MM.1S (cell line): ENCODE data around the gene PAPOLG.

ENCODE experiments used
- DNase-seq: peaks from one replicate; pipeline ENCODE4 v3.0.0-alpha.2; 2015
- H2AFZ ChIP-seq: fragments of 300-600 bp; sonication (generic); 2 replicates; pipeline ENCODE4 v1.6.0; 2016; ENCODE audit warnings: antibody characterized with exemption, low read length
- H3F3A ChIP-seq: fragments of 300-600 bp; sonication (generic); 2 replicates; pipeline ENCODE4 v1.6.1; 2016; ENCODE audit warnings: mild to moderate bottlenecking, antibody characterized with exemption, low read length, moderate library complexity, mixed read lengths; ENCODE audit not compliant: insufficient read depth
- H3K27ac ChIP-seq: fragments of 300-600 bp; sonication (generic); 2 replicates; pipeline ENCODE4 v1.5.1; 2016; ENCODE audit warnings: mild to moderate bottlenecking, low read length
- H3K27me3 ChIP-seq: fragments of 300-600 bp; sonication (generic); replicated peaks from 2 replicates; pipeline ENCODE4 v1.6.0; 2016; ENCODE audit warnings: low read length; ENCODE audit not compliant: insufficient read depth
- H3K36me3 ChIP-seq: fragments of 300-600 bp; sonication (generic); replicated peaks from 2 replicates; pipeline ENCODE4 v1.6.1; 2016; ENCODE audit warnings: mild to moderate bottlenecking, low read length, mixed read lengths; ENCODE audit not compliant: insufficient read depth
- H3K4me1 ChIP-seq: fragments of 300-600 bp; sonication (generic); 2 replicates; pipeline ENCODE4 v1.6.1; 2016; ENCODE audit warnings: low read length, mixed read lengths
- H3K4me2 ChIP-seq: fragments of 300-600 bp; sonication (generic); 2 replicates; pipeline ENCODE4 v1.6.0; 2016; ENCODE audit warnings: low read depth, low read length
- H3K4me3 ChIP-seq: fragments of 300-600 bp; sonication (generic); 2 replicates; pipeline ENCODE4 v1.5.1; 2016; ENCODE audit warnings: low read length, mixed read lengths
- H3K79me2 ChIP-seq: fragments of 300-600 bp; sonication (generic); 2 replicates; pipeline ENCODE4 v1.6.1; 2016; ENCODE audit warnings: mixed run types, low read length, mixed read lengths
- H3K9ac ChIP-seq: fragments of 300-600 bp; sonication (generic); 2 replicates; pipeline ENCODE4 v1.6.1; 2016; ENCODE audit warnings: low read length, mixed read lengths
- H3K9me2 ChIP-seq: fragments of 300-600 bp; sonication (generic); replicated peaks from 2 replicates; pipeline ENCODE4 v1.6.1; 2016; ENCODE audit warnings: mild to moderate bottlenecking, low read length, mixed read lengths; ENCODE audit not compliant: insufficient read depth
- H3K9me3 ChIP-seq: fragments of 300-600 bp; sonication (generic); replicated peaks from 2 replicates; pipeline ENCODE4 v1.6.1; 2016; ENCODE audit warnings: mild to moderate bottlenecking, low read length, mixed read lengths; ENCODE audit not compliant: insufficient read depth
- H4K20me1 ChIP-seq: fragments of 300-600 bp; sonication (generic); 2 replicates; pipeline ENCODE4 v1.6.1; 2016; ENCODE audit warnings: mild to moderate bottlenecking, low read length, moderate library complexity, mixed read lengths; ENCODE audit not compliant: insufficient read depth
- EZH2 ChIP-seq: fragments of 300-600 bp; sonication (generic); optimal IDR thresholded peaks from 2 replicates; pipeline ENCODE3; 2017; ENCODE audit warnings: low read depth, mild to moderate bottlenecking, antibody characterized with exemption, low read length, mixed read lengths
- EZH2phosphoT487 ChIP-seq: fragments of 300-600 bp; sonication (generic); IDR thresholded peaks from 2 replicates; pipeline ENCODE4 v1.6.1; 2018; ENCODE audit warnings: antibody characterized with exemption, low read length
- TF ChIP-seq, protein P1 (sequence below): fragments of 300-600 bp; sonication (generic); IDR thresholded peaks from 2 replicates; pipeline ENCODE4 v1.5.1; 2016; ENCODE audit warnings: antibody characterized with exemption, low read length, mixed read lengths

PAPOLG gene

DNA sequence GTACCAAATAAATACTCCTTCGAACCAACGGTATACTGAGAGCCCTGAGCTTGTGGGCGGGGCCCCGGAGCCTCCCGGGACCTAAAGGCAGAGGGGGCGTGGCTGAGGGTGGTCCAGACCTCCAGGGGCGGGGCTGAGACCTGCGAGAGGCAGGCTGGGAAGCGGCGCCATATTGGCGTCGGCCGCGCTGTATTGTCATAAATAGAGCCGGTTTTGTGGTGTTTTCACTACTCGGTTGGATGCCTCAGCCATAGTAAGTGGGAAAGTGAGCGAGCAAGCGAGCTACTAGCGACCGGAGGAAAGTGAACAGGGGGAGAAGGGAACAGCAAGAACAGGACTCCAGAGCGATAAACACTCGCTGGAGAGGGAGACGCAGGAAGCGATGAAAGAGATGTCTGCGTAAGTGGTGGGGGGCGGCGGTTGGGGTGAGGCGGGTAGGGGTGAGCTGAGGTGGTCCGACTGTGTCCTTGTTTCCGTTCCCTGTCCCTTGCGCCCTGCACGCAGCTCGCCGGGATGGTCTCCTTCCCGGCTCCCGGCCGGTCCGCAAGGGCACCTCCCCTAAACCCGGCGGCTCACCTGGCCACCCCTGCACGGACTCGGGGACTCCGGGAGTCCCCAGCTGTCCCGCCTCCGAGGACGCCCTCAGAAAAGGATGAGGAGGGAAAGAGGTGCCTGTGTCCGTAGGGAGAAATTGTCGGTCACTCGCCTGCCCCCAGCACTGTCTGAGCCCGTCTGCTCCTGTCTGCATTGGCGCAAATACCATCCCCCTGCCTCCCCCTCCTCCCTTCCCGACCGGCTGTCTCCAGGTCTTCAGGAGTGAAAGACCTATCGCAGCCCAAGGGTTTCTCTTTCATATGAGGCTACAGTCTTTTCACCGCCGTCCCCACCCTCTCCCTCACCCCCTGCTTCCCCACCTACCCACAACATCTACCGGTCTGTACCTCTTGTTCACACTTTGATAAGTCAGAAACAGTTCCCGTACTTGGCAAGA, at the start of gene PAPOLG:
TSS of gene PAPOLG (plus strand) at position 172 of the 991 bp plus-strand sequence. CDS start at position 383, 211 bp downstream.
- H3K27ac ChIP-seq: peak within 1 kb of the TSS; percentile 77
- no peaks in the 10 kb centered on the region for H3K9me3 ChIP-seq
- peak; percentile 97 for DNase-seq
- peak within 1 kb of the TSS; percentile 99 for H2AFZ ChIP-seq
- H3K36me3 ChIP-seq: peaks cover 7% of the 10 kb centered on the region; the same call in 1 of the 2 replicates
- H3K4me1 ChIP-seq: no peaks in the 10 kb centered on the region
- peak within 1 kb of the TSS; percentile 79 for H3K9ac ChIP-seq
- TF ChIP-seq EZH2 (no peak), EZH2phosphoT487 (no peak)
- TF ChIP-seq, protein P1, sequence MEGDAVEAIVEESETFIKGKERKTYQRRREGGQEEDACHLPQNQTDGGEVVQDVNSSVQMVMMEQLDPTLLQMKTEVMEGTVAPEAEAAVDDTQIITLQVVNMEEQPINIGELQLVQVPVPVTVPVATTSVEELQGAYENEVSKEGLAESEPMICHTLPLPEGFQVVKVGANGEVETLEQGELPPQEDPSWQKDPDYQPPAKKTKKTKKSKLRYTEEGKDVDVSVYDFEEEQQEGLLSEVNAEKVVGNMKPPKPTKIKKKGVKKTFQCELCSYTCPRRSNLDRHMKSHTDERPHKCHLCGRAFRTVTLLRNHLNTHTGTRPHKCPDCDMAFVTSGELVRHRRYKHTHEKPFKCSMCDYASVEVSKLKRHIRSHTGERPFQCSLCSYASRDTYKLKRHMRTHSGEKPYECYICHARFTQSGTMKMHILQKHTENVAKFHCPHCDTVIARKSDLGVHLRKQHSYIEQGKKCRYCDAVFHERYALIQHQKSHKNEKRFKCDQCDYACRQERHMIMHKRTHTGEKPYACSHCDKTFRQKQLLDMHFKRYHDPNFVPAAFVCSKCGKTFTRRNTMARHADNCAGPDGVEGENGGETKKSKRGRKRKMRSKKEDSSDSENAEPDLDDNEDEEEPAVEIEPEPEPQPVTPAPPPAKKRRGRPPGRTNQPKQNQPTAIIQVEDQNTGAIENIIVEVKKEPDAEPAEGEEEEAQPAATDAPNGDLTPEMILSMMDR: no peak
- no peaks in the 10 kb centered on the region for H3K27me3 ChIP-seq
- no peaks in the 10 kb centered on the region for H4K20me1 ChIP-seq
- H3K4me2 ChIP-seq: peak within 1 kb of the TSS; percentile 73
- no peaks in the 10 kb centered on the region for H3F3A ChIP-seq
- peak within 1 kb of the TSS; percentile 99 for H3K4me3 ChIP-seq
- H3K79me2 ChIP-seq: peaks cover 46% of the 10 kb centered on the region
- H3K9me2 ChIP-seq: no peaks in the 10 kb centered on the region

DNA sequence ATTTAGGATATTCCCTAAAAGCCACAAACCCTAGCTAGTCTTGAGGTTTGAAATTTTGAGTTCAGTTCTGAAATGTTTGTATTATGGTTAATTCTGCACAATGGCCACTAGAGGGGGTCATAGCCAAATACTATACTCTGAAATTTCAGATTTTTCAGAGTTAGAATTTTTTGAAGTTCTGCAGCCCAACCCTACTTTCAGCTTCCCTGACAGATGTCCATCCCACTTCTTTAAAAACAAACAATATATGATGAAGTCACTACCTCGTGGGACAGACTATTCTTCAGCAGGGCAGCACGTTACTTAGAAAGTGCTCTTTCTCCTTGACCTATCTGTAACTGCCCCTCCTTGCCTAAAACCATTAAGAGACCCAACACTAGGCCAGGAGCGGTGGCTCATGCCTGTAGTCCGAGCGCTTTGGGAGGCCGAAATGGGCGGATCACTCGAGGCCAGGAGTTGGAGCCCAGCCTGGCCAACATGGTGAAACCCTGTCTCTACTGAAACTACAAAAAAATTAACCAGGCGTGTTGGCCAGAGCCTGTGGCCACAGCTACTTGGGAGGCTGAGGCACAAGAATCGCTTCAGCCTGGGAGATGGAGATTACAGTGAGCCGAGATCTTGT, 48.2 kb upstream of the PAPOLG start:
- Histone ChIP-seq H3K27me3 (no peaks in the 10 kb centered on the region), H4K20me1 (no peaks in the 10 kb centered on the region), H3K9me3 (no peaks in the 10 kb centered on the region), H3K27ac (no peak overlapping the region), H3K9ac (no peak overlapping the region), H3K9me2 (no peaks in the 10 kb centered on the region), H2AFZ (0 out of 2 replicates have a peak overlapping the region, but pooled peaks have one; percentile 2), H3K4me1 (0 out of 2 replicates have a peak, but pooled peaks cover 3% of the 10 kb centered on the region), H3K4me3 (no peak overlapping the region), H3F3A (no peaks in the 10 kb centered on the region), H3K36me3 (no peaks in the 10 kb centered on the region), H3K4me2 (no peak overlapping the region; the same call in 1 of the 2 replicates), H3K79me2 (no peaks in the 10 kb centered on the region)
- DNase-seq: peak; percentile 58
- no peak for TF ChIP-seq EZH2phosphoT487
- no peak for TF ChIP-seq EZH2
- TF ChIP-seq, protein P1: peak; percentile 79

DNA sequence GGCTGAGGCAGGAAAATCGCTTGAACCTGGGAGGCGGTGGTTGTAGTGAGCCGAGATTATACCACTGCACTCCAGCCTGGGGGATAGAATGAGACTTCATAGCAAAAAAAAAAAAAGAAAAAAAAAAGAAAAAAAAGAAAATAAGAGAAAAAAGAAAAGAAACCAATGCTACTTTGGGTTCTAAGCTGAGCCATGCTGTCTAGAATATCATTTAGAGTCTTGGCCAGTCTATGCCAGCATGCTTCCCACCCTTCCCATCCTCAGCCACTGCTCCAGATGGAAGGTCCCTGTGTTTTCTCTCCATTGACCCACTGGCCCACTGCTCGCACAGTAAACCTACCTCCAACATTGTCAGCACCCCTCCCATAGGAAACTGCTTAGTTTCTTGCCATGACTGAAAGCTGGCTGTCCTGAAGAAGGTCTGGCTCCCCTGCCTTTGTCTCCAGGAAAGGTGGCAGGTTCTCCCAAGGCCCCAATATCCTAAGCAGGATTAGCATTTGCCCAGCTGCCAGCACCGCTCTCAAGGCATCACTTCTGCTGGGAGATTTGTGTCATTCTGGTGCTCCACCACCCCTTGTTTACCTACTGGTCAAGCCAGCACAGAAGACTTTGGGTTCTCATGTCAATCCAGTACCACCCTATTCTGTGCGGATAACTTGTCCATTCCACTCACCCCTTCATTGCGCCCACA, 47.3 kb upstream of the PAPOLG start:
- Histone ChIP-seq H3K79me2 (no peaks in the 10 kb centered on the region), H3K9me2 (no peaks in the 10 kb centered on the region), H3F3A (no peaks in the 10 kb centered on the region), H2AFZ (no peak overlapping the region), H3K27ac (no peak overlapping the region), H3K9me3 (no peaks in the 10 kb centered on the region), H3K4me2 (no peak overlapping the region), H3K27me3 (no peaks in the 10 kb centered on the region), H4K20me1 (no peaks in the 10 kb centered on the region), H3K9ac (no peak overlapping the region), H3K4me3 (no peak overlapping the region), H3K36me3 (no peaks in the 10 kb centered on the region), H3K4me1 (0 out of 2 replicates have a peak, but pooled peaks cover 3% of the 10 kb centered on the region)
- DNase-seq: no peak
- TF ChIP-seq, protein P1: no peak
- no peak for TF ChIP-seq EZH2phosphoT487
- TF ChIP-seq EZH2: no peak
